K562 (cell line): ENCODE data around the gene FOXL3. TPM values are rescaled to one million over a fixed set of nuclear protein-coding genes. Genes with fewer than 3 reads are reported as not detected.

Experiments used
- ATAC-seq: fragments of 200-7000 bp; cut with Tn5 transposase; 3 replicates; pipeline ENCODE4 v1.9.1; 2020; ENCODE audit warnings: moderate library complexity
- BruUV-seq: library from RNA; stranded (reverse); fragments of 400-500 nt; replicated peaks from 2 replicates; lab custom pipeline; 2021; lab: Mats Ljungman, UMichigan
- CTCF ChIA-PET: fragments of 300-600 bp; formaldehyde crosslinking; extraction: SDS; loops from one replicate; lab custom pipeline; 2021; ENCODE audit warnings: low intra/inter-chr PET ratio; lab: Yijun Ruan, JAX
- POLR2A ChIA-PET: fragments of 300-600, 350-650 bp; sonication (Branson Sonifier 250); formaldehyde crosslinking; extraction: SDS; loops from one replicate; lab custom pipeline; 2021; ENCODE audit warnings: antibody characterized with exemption, inconsistent platforms; lab: Yijun Ruan, JAX
- DNase-seq, 4 experiments: peaks; one replicate each; pipeline versions ENCODE4 v3.0.0 to v3.0.0-alpha.2; 2011 to 2018; ENCODE audit warnings: low spot score in 3 of 4, mixed read lengths in 3 of 4; ENCODE audit errors: extremely low read depth in 1 of 4
- FAIRE-seq: peaks from 2 replicates; lab custom pipeline; 2011; peaks lifted over from hg19 to GRCh38; lab: Jason Lieb, UNC
- H2AFZ ChIP-seq: 2 replicates; pipeline ENCODE4 v1.6.0; 2011; ENCODE audit warnings: low read depth, low read length, control low read depth, inconsistent platforms
- H3K27ac ChIP-seq: fragments of 200-600 bp; 3 replicates; pipeline ENCODE4 v1.8.0; 2011; ENCODE audit warnings: low read depth, mild to moderate bottlenecking, control low read depth, inconsistent platforms, low read length, moderate library complexity, mixed read lengths; ENCODE audit errors: extremely low read depth
- H3K27me3 ChIP-seq, 2 experiments: fragments of 300-600 bp in 1 of 2; 2 replicates in 1 of 2; 3 replicates in 1 of 2; pipeline versions ENCODE4 v1.6.0 to v1.8.0; 2011; ENCODE audit warnings: inconsistent platforms in 2 of 2, low read length in 2 of 2, mild to moderate bottlenecking in 1 of 2, mixed read lengths in 1 of 2, moderate library complexity in 1 of 2; ENCODE audit not compliant: control insufficient read depth in 2 of 2, insufficient read depth in 2 of 2
- H3K36me3 ChIP-seq: fragments of 300-600 bp; 3 replicates; pipeline ENCODE4 v1.8.0; 2011; ENCODE audit warnings: mild to moderate bottlenecking, low read length, inconsistent platforms; ENCODE audit not compliant: control insufficient read depth, insufficient read depth
- H3K4me1 ChIP-seq, 2 experiments: fragments of 200-600 bp in 1 of 2; replicated peaks in 1 of 2; 2 replicates in 1 of 2; 3 replicates in 1 of 2; pipeline versions ENCODE4 v1.5.1 to v1.8.0; 2011; ENCODE audit warnings: inconsistent platforms in 2 of 2, low read length in 2 of 2, mild to moderate bottlenecking in 1 of 2, mixed read lengths in 1 of 2, moderate library complexity in 1 of 2; ENCODE audit not compliant: control insufficient read depth in 2 of 2, insufficient read depth in 2 of 2
- H3K4me2 ChIP-seq: 2 replicates; pipeline ENCODE4 v1.6.1; 2011; ENCODE audit warnings: low read length, control low read depth, inconsistent platforms, mixed read lengths; ENCODE audit not compliant: insufficient read depth
- H3K4me3 ChIP-seq: fragments of 200-600 bp; sonication (generic), shearing (Covaris generic); 2 replicates; pipeline ENCODE4 v1.5.1; 2016; ENCODE audit warnings: control low read depth, inconsistent platforms
- H3K79me2 ChIP-seq: fragments of 200-600 bp; 3 replicates; pipeline ENCODE4 v1.8.0; 2011; ENCODE audit warnings: low read length, inconsistent platforms; ENCODE audit not compliant: control insufficient read depth, insufficient read depth
- H3K9ac ChIP-seq, 2 experiments: 2 replicates each; pipeline versions ENCODE4 v1.6.0 to v1.6.1; 2011; ENCODE audit warnings: low read depth in 2 of 2, low read length in 2 of 2, control low read depth in 1 of 2, inconsistent platforms in 1 of 2, mild to moderate bottlenecking in 1 of 2, mixed read lengths in 1 of 2; ENCODE audit not compliant: insufficient read depth in 1 of 2
- H3K9me1 ChIP-seq: one replicate; pipeline ENCODE4 v1.6.0; 2011; ENCODE audit warnings: inconsistent platforms, mild to moderate bottlenecking, low read length, moderate library complexity; ENCODE audit not compliant: control insufficient read depth, insufficient read depth
- H3K9me3 ChIP-seq: replicated peaks from 2 replicates; pipeline ENCODE4 v1.5.1; 2011; ENCODE audit warnings: low read depth, low read length, inconsistent platforms; ENCODE audit not compliant: control insufficient read depth, insufficient read depth
- H4K20me1 ChIP-seq: replicated peaks from 2 replicates; pipeline ENCODE4 v1.6.1; 2011; ENCODE audit warnings: low read length, inconsistent platforms, mixed read lengths; ENCODE audit not compliant: control insufficient read depth, insufficient read depth
- BDP1 ChIP-seq: IDR thresholded peaks from 3 replicates; pipeline ENCODE4 v1.6.1; 2011; ENCODE audit not compliant: insufficient read length, insufficient read depth
- HMG20B ChIP-seq: fragments of 250-450 bp; sonication (Bioruptor Pico); IDR thresholded peaks from 2 replicates; pipeline ENCODE4 v1.5.0; 2021; ENCODE audit warnings: mild to moderate bottlenecking
- HNRNPK ChIP-seq: fragments of 200-400 bp; formaldehyde crosslinking; IDR thresholded peaks from one replicate; pipeline ENCODE4 v1.6.1; 2018; ENCODE audit warnings: mild to moderate bottlenecking, low read depth, low read length; ENCODE audit not compliant: poor library complexity, severe bottlenecking
- IFI16 ChIP-seq: fragments of 250-450 bp; sonication (Bioruptor Pico); IDR thresholded peaks from 2 replicates; pipeline ENCODE4 v2.1.2; 2022; ENCODE audit warnings: mild to moderate bottlenecking, inconsistent platforms
- ILK ChIP-seq: fragments of 450-650 bp; IDR thresholded peaks from 2 replicates; pipeline ENCODE4 v1.6.1; 2016; ENCODE audit warnings: missing genetic modification characterization, low read depth, mild to moderate bottlenecking, missing compliant biosample characterization, moderate library complexity, borderline replicate concordance
- JUND ChIP-seq, 2 experiments: IDR thresholded peaks; 2 replicates in 1 of 2; 3 replicates in 1 of 2; pipeline ENCODE4 v1.6.1; 2011; ENCODE audit warnings: borderline replicate concordance in 2 of 2, low read depth in 2 of 2, low read length in 2 of 2, improper control_type of control experiment in 1 of 2, missing biosample characterization in 1 of 2, missing genetic modification characterization in 1 of 2, missing genetic modification reagents in 1 of 2
- KAT2B ChIP-seq: IDR thresholded peaks from one replicate; pipeline ENCODE4 v1.6.1; 2012; ENCODE audit warnings: low read depth, mild to moderate bottlenecking, control low read depth, inconsistent platforms, low read length, moderate library complexity
- MTF1 ChIP-seq: fragments of 250-450 bp; sonication (Bioruptor Pico); IDR thresholded peaks from 2 replicates; pipeline ENCODE4 v1.9.0; 2021; ENCODE audit warnings: moderate library complexity, mild to moderate bottlenecking, inconsistent platforms, borderline replicate concordance
- NEUROD1 ChIP-seq: fragments of 150-350 bp; IDR thresholded peaks from 2 replicates; pipeline ENCODE4 v1.6.1; 2014; ENCODE audit warnings: borderline replicate concordance, low read length, low read depth; ENCODE audit not compliant: partially characterized antibody
- PPARD ChIP-seq: fragments of 250-450 bp; sonication (Bioruptor Pico); IDR thresholded peaks from 2 replicates; pipeline ENCODE4 v1.8.0; 2022; ENCODE audit warnings: inconsistent platforms, mild to moderate bottlenecking, moderate library complexity
- RBM17 ChIP-seq: fragments of 200-400 bp; formaldehyde crosslinking; IDR thresholded peaks from 2 replicates; pipeline ENCODE4 v1.6.1; 2017; ENCODE audit warnings: low read depth, mild to moderate bottlenecking, low read length, borderline replicate concordance
- SAFB2 ChIP-seq: fragments of 200-400 bp; formaldehyde crosslinking; IDR thresholded peaks from 2 replicates; pipeline ENCODE4 v1.6.1; 2018; ENCODE audit warnings: borderline replicate concordance, low read length, low read depth, moderate library complexity; ENCODE audit not compliant: severe bottlenecking
- SMARCC2 ChIP-seq: fragments of 450-650 bp; IDR thresholded peaks from 2 replicates; pipeline ENCODE4 v1.6.1; 2017; ENCODE audit warnings: antibody characterized with exemption, moderate library complexity, mild to moderate bottlenecking, low read depth
- STAG1 ChIP-seq: sonication (generic); formaldehyde crosslinking; IDR thresholded peaks from 2 replicates; pipeline ENCODE4 v1.5.0; 2020; ENCODE audit warnings: missing genetic modification reagents, borderline replicate concordance
- TAF1 ChIP-seq: IDR thresholded peaks from 2 replicates; pipeline ENCODE4 v1.6.1; 2011; ENCODE audit warnings: mild to moderate bottlenecking, low read length, moderate library complexity; ENCODE audit not compliant: insufficient read depth, control insufficient read depth, severe bottlenecking; ENCODE audit errors: extremely low read depth
- ZNF121 ChIP-seq: sonication (generic); formaldehyde crosslinking; conservative IDR thresholded peaks from 2 replicates; pipeline ENCODE4 v1.8.0; 2022; ENCODE audit warnings: missing genetic modification reagents
- WGBS: fragments of 100-300 bp; shearing (Covaris generic); methylation state at CpG from one replicate; pipeline ENCODE4 v1.1.6; 2016; ENCODE audit warnings: low coverage, mixed read lengths; ENCODE audit not compliant: insufficient coverage; ENCODE audit errors: missing lambda C conversion rate; 5-methylcytosine and 5-hydroxymethylcytosine counted together
- in situ Hi-C: fragments of 300-500 bp; cut with MboI; formaldehyde crosslinking; loops from 4 replicates; pipeline ENCODE4 v1.15.0; 2018; ENCODE audit warnings: inconsistent platforms, mixed read lengths
- intact Hi-C: fragments of 100-400 bp; cut with micrococcal nuclease; formaldehyde crosslinking; loops from 2 replicates; pipeline ENCODE4 v1.14.2; 2022
- polyA plus RNA-seq, 8 experiments: library from polyadenylated mRNA; depleted of rRNA in 4 of 8; stranded (reverse) in 5 of 8; unstranded in 3 of 8; fragments of >200 nt; fragmentation: Nextera tagmentation in 2 of 8; fragmentation: Illumina TruSeq in 1 of 8; extraction: Ambion mirVana in 2 of 8; extraction: Trizol in 1 of 8; gene quantifications; 2 replicates each; pipeline versions ENCODE4 v1.2.1 to v1.2.3, GENCODE V29; 2011 to 2014; ENCODE audit warnings: inconsistent platforms in 1 of 8, missing spikeins in 1 of 8
- total RNA-seq, 7 experiments: library from RNA; depleted of rRNA in 6 of 7; stranded (reverse); fragments of >200 nt in 6 of 7; fragmentation: Illumina TruSeq in 2 of 7; extraction: Trizol in 2 of 7; gene quantifications; 2 replicates each; pipeline versions ENCODE4 v1.2.1 to v1.2.3, GENCODE V29; 2011 to 2021; ENCODE audit warnings: low replicate concordance in 1 of 7
- TF ChIP-seq, protein P1 (sequence below): fragments of 450-650 bp; IDR thresholded peaks from 2 replicates; pipeline ENCODE4 v1.7.1; 2018; ENCODE audit warnings: mild to moderate bottlenecking, low read depth; ENCODE audit not compliant: partially characterized antibody

FOXL3 gene
- total and polyA plus RNA-seq, 9 of the 15 experiments (the other 6 are each of a cell fraction or from before 2014, with no cell fraction given) = not detected

DNA sequence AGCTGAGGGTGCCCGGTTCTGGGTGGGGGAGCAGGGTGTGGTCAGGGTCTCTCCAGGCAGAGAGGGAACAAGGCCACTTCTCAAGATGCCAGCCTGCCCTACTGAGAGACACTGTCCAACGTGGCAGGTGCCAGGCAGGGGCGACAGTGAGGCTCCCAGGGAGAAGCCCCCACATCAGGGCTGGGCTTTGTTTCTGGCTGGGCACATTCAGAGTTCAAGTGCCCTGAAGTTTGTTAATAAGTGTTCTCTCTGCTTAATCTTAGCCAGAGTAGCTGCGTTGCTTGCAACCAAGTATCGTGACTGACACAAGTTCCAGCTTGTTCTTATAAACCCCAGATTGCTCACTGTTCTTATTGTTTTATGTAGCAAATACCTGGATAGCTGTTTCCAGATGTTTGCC lies 21.8 kb downstream of the FOXL3 start:
- H3K4me2 ChIP-seq = no peak overlapping the region
- no peaks in the 10 kb centered on the region for H3K4me1 ChIP-seq
- no TSS peak for BruUV-seq
- H3K4me3 ChIP-seq = no peak overlapping the region
- FAIRE-seq (no peak), DNase-seq (no peak), ATAC-seq (no peak)
- no peaks in the 10 kb centered on the region for H3K36me3 ChIP-seq
- no peak overlapping the region for H3K9ac ChIP-seq
- H4K20me1 ChIP-seq = no peaks in the 10 kb centered on the region
- whole genome bisulfite sequencing = 0% methylated on average over 5 of the region's 5 CpGs
- ChIA-PET CTCF (no interaction called here), POLR2A (interaction anchor here (0.7 kb wide), 1 partner anchor 561 kb away, joined by 4 read pairs; no protein-coding TSS in a partner anchor)
- no peaks in the 10 kb centered on the region for H3K79me2 ChIP-seq
- TF ChIP-seq SAFB2 = no peak
- TF ChIP-seq NEUROD1 = no peak
- TF ChIP-seq TAF1 = no peak
- TF ChIP-seq HNRNPK = no peak
- TF ChIP-seq SMARCC2 = no peak
- no peak for TF ChIP-seq HMG20B
- TF ChIP-seq JUND (IDR thresholded peaks at IDR 0.05; ENCODE audit: borderline replicate concordance, low read depth, low read length) = no peak
- no peak for TF ChIP-seq JUND (tag; IDR thresholded peaks at IDR 0.05; ENCODE audit: borderline replicate concordance, low read depth, low read length)
- TF ChIP-seq, protein P1, sequence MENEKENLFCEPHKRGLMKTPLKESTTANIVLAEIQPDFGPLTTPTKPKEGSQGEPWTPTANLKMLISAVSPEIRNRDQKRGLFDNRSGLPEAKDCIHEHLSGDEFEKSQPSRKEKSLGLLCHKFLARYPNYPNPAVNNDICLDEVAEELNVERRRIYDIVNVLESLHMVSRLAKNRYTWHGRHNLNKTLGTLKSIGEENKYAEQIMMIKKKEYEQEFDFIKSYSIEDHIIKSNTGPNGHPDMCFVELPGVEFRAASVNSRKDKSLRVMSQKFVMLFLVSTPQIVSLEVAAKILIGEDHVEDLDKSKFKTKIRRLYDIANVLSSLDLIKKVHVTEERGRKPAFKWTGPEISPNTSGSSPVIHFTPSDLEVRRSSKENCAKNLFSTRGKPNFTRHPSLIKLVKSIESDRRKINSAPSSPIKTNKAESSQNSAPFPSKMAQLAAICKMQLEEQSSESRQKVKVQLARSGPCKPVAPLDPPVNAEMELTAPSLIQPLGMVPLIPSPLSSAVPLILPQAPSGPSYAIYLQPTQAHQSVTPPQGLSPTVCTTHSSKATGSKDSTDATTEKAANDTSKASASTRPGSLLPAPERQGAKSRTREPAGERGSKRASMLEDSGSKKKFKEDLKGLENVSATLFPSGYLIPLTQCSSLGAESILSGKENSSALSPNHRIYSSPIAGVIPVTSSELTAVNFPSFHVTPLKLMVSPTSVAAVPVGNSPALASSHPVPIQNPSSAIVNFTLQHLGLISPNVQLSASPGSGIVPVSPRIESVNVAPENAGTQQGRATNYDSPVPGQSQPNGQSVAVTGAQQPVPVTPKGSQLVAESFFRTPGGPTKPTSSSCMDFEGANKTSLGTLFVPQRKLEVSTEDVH = no peak
- TF ChIP-seq KAT2B = no peak
- TF ChIP-seq ILK (tag) = no peak
- no peak for TF ChIP-seq ZNF121
- no peak for TF ChIP-seq MTF1 (CRISPR knock-in tag)
- no peak for TF ChIP-seq RBM17
- TF ChIP-seq BDP1 = no peak
- TF ChIP-seq STAG1 (CRISPR knock-in tag) = no peak
- TF ChIP-seq IFI16 = no peak
- TF ChIP-seq PPARD (CRISPR knock-in tag) = no peak
- in situ Hi-C loops = loop anchor here (10.0 kb wide), 2 partner anchors 463 to 653 kb away; no protein-coding TSS in a partner anchor
- no peak overlapping the region for H3K27ac ChIP-seq
- intact Hi-C loops = loop anchor here (10.0 kb wide), 1 partner anchor 653 kb away; no protein-coding TSS in a partner anchor
- no peaks in the 10 kb centered on the region for H3K9me3 ChIP-seq
- H3K27me3 ChIP-seq = peaks cover 51 to 65% of the 10 kb centered on the region in 2 experiments
- H2AFZ ChIP-seq = no peak overlapping the region
- no peaks in the 10 kb centered on the region for H3K9me1 ChIP-seq
